H1 (cell line): ENCODE results near the gene MIA2. TPM values are rescaled to one million over a fixed set of nuclear protein-coding genes. Genes with fewer than 3 reads are reported as not detected.

ENCODE experiments used
- CTCF ChIA-PET: fragments of 300-600 bp; sonication (Branson Sonifier 250); formaldehyde crosslinking; loops from one replicate; lab custom pipeline; 2021; ENCODE audit not compliant: partially characterized antibody; lab: Charles Lee
- POLR2A ChIA-PET: fragments of 300-600 bp; sonication (Branson Sonifier 250); formaldehyde crosslinking; loops from one replicate; lab custom pipeline; 2021; ENCODE audit warnings: inconsistent platforms; ENCODE audit not compliant: partially characterized antibody; lab: Charles Lee
- DNase-seq, 2 experiments: peaks; one replicate each; pipeline versions ENCODE4 v3.0.0 to v3.0.0-alpha.2; 2010 to 2022; ENCODE audit warnings: low spot score in 2 of 2, low read depth in 1 of 2, mixed read lengths in 1 of 2
- FAIRE-seq: peaks from 2 replicates; lab custom pipeline; 2011; peaks lifted over from hg19 to GRCh38; lab: Jason Lieb, UNC
- H2AFZ ChIP-seq: 2 replicates; pipeline ENCODE4 v1.8.1; 2012; ENCODE audit warnings: low read length, inconsistent platforms
- H2AK5ac ChIP-seq: 2 replicates; pipeline ENCODE4 v1.6.1; 2013; ENCODE audit warnings: low read depth, low read length
- H2BK120ac ChIP-seq: replicated peaks from 2 replicates; pipeline ENCODE3; 2013; ENCODE audit warnings: low read depth, low read length, inconsistent platforms
- H2BK12ac ChIP-seq: 2 replicates; pipeline ENCODE4 v1.6.1; 2013; ENCODE audit warnings: low read depth, low read length
- H2BK15ac ChIP-seq: 2 replicates; pipeline ENCODE4 v1.6.1; 2013; ENCODE audit warnings: low read length
- H2BK20ac ChIP-seq: 2 replicates; pipeline ENCODE4 v1.6.1; 2013; ENCODE audit warnings: low read length
- H2BK5ac ChIP-seq: 2 replicates; pipeline ENCODE4 v1.6.1; 2013; ENCODE audit warnings: low read depth, low read length
- H3K14ac ChIP-seq: 2 replicates; pipeline ENCODE4 v1.6.1; 2013; ENCODE audit warnings: inconsistent platforms; ENCODE audit not compliant: insufficient read length
- H3K18ac ChIP-seq: 2 replicates; pipeline ENCODE4 v1.6.1; 2013; ENCODE audit warnings: low read length; ENCODE audit errors: extremely low read depth
- H3K23ac ChIP-seq: 2 replicates; pipeline ENCODE4 v1.6.1; 2013; ENCODE audit warnings: inconsistent platforms; ENCODE audit not compliant: insufficient read length
- H3K23me2 ChIP-seq: 2 replicates; pipeline ENCODE4 v1.6.1; 2013; ENCODE audit warnings: low read depth, low read length
- H3K27ac ChIP-seq: 2 replicates; pipeline ENCODE4 v1.6.1; 2011; ENCODE audit warnings: low read depth, low read length, inconsistent platforms
- H3K27me3 ChIP-seq, 4 experiments: replicated peaks in 1 of 4; 1 replicate in 1 of 4; 2 replicates in 3 of 4; pipeline versions ENCODE4 v1.6.1 to v1.8.1; 2011 to 2013; ENCODE audit warnings: low read length in 3 of 4, mild to moderate bottlenecking in 3 of 4, inconsistent platforms in 2 of 4, mixed read lengths in 2 of 4, moderate library complexity in 1 of 4; ENCODE audit not compliant: control insufficient read depth in 3 of 4, insufficient read depth in 3 of 4; ENCODE audit errors: extremely low read depth in 1 of 4
- H3K36me3 ChIP-seq, 4 experiments: 2 replicates each; pipeline versions ENCODE4 v1.6.1 to v1.8.1; 2011 to 2013; ENCODE audit warnings: mild to moderate bottlenecking in 4 of 4, low read length in 3 of 4, moderate library complexity in 2 of 4, control low read depth in 1 of 4, inconsistent platforms in 1 of 4; ENCODE audit not compliant: insufficient read depth in 4 of 4, control insufficient read depth in 2 of 4
- H3K4ac ChIP-seq: replicated peaks from 2 replicates; pipeline ENCODE3; 2013; ENCODE audit warnings: low read length, low read depth, mixed read lengths, inconsistent platforms; ENCODE audit not compliant: insufficient read length
- H3K4me1 ChIP-seq, 4 experiments: replicated peaks in 1 of 4; 1 replicate in 1 of 4; 2 replicates in 3 of 4; pipeline versions ENCODE4 v1.6.1 to v1.8.1; 2011 to 2013; ENCODE audit warnings: low read length in 3 of 4, inconsistent platforms in 2 of 4, mixed read lengths in 1 of 4; ENCODE audit not compliant: insufficient read depth in 4 of 4, control insufficient read depth in 3 of 4
- H3K4me2 ChIP-seq, 2 experiments: 2 replicates each; pipeline versions ENCODE4 v1.6.1 to v1.8.1; 2011 to 2013; ENCODE audit warnings: low read depth in 2 of 2, low read length in 2 of 2, control low read depth in 1 of 2, inconsistent platforms in 1 of 2, mild to moderate bottlenecking in 1 of 2; ENCODE audit not compliant: insufficient read depth in 1 of 2
- H3K4me3 ChIP-seq, 4 experiments: fragments of 200-600, 300-600 bp in 1 of 4; sonication (generic), shearing (Covaris generic), sonication (Bioruptor Twin) in 1 of 4; 2 replicates each; pipeline versions ENCODE4 v1.5.1 to v1.8.1; 2011 to 2016; ENCODE audit warnings: low read length in 4 of 4, low read depth in 3 of 4, control low read depth in 2 of 4, inconsistent platforms in 2 of 4, mild to moderate bottlenecking in 2 of 4, mixed read lengths in 1 of 4, moderate library complexity in 1 of 4; ENCODE audit not compliant: insufficient read depth in 2 of 4; ENCODE audit errors: extremely low read depth in 1 of 4
- H3K56ac ChIP-seq: replicated peaks from 2 replicates; pipeline ENCODE3; 2013; ENCODE audit warnings: low read depth, mild to moderate bottlenecking, mixed read lengths, low read length, inconsistent platforms; ENCODE audit not compliant: insufficient read length
- H3K79me1 ChIP-seq: 2 replicates; pipeline ENCODE4 v1.6.1; 2013; ENCODE audit warnings: low read depth, low read length, control low read depth
- H3K79me2 ChIP-seq, 2 experiments: 2 replicates each; pipeline versions ENCODE4 v1.6.1 to v1.8.1; 2012 to 2013; ENCODE audit warnings: low read length in 2 of 2, mild to moderate bottlenecking in 2 of 2, inconsistent platforms in 1 of 2; ENCODE audit not compliant: insufficient read depth in 2 of 2, control insufficient read depth in 1 of 2
- H3K9ac ChIP-seq, 4 experiments: replicated peaks in 1 of 4; 1 replicate in 1 of 4; 2 replicates in 3 of 4; pipeline versions ENCODE4 v1.6.1 to v1.8.1; 2011 to 2013; ENCODE audit warnings: low read depth in 3 of 4, low read length in 3 of 4, control low read depth in 2 of 4, mild to moderate bottlenecking in 2 of 4, moderate library complexity in 2 of 4, inconsistent platforms in 1 of 4; ENCODE audit errors: extremely low read depth in 1 of 4
- H3K9me3 ChIP-seq, 2 experiments: 2 replicates each; pipeline versions ENCODE4 v1.6.1 to v1.8.1; 2012 to 2013; ENCODE audit warnings: mild to moderate bottlenecking in 2 of 2, moderate library complexity in 2 of 2, control low read depth in 1 of 2, inconsistent platforms in 1 of 2, low read depth in 1 of 2, low read length in 1 of 2, mixed read lengths in 1 of 2; ENCODE audit not compliant: insufficient read depth in 2 of 2
- H4K20me1 ChIP-seq, 2 experiments: replicated peaks in 1 of 2; 2 replicates each; pipeline versions ENCODE3 to v1.8.1; 2011 to 2013; ENCODE audit warnings: inconsistent platforms in 2 of 2, low read length in 2 of 2, mild to moderate bottlenecking in 1 of 2; ENCODE audit not compliant: insufficient read depth in 2 of 2, control insufficient read depth in 1 of 2
- H4K5ac ChIP-seq: 2 replicates; pipeline ENCODE4 v1.6.1; 2013; ENCODE audit warnings: low read length, low read depth, mixed read lengths, inconsistent platforms; ENCODE audit not compliant: insufficient read length
- H4K8ac ChIP-seq: 2 replicates; pipeline ENCODE4 v1.8.0; 2013; ENCODE audit warnings: mild to moderate bottlenecking, moderate library complexity, low read length, inconsistent platforms; ENCODE audit not compliant: insufficient read depth; ENCODE audit errors: extremely low read depth
- H4K91ac ChIP-seq: replicated peaks from 2 replicates; pipeline ENCODE3; 2013; ENCODE audit warnings: low read length, mixed read lengths, inconsistent platforms; ENCODE audit not compliant: insufficient read length
- POU5F1 ChIP-seq: IDR thresholded peaks from 2 replicates; pipeline ENCODE4 v1.6.1; 2011; ENCODE audit warnings: low read depth, mild to moderate bottlenecking, low read length, moderate library complexity
- RFX5 ChIP-seq: IDR thresholded peaks from 2 replicates; pipeline ENCODE4 v1.6.1; 2011; ENCODE audit warnings: low read depth, low read length, improper control_type of control experiment, borderline replicate concordance
- SP2 ChIP-seq: IDR thresholded peaks from 2 replicates; pipeline ENCODE4 v1.6.1; 2012; ENCODE audit warnings: mild to moderate bottlenecking, low read length, inconsistent platforms
- WGBS, 2 experiments: shearing (Covaris generic) in 1 of 2; methylation state at CpG; one replicate each; pipeline versions ENCODE4 v1.1.6 to v1.1.7; 2013 to 2015; ENCODE audit warnings: low lambda C conversion rate in 2 of 2, mixed read lengths in 2 of 2, inconsistent platforms in 1 of 2, low coverage in 1 of 2, missing lambda C conversion rate in 1 of 2; ENCODE audit not compliant: insufficient replicate concordance in 2 of 2, insufficient coverage in 1 of 2, insufficient read length in 1 of 2; ENCODE audit errors: extremely low coverage in 1 of 2, missing lambda C conversion rate in 1 of 2; 5-methylcytosine and 5-hydroxymethylcytosine counted together
- polyA plus RNA-seq, 7 experiments: library from polyadenylated mRNA; depleted of rRNA in 3 of 7; stranded (reverse) in 5 of 7; unstranded in 2 of 7; fragments of >200 nt in 5 of 7; fragments of 200-250 nt in 2 of 7; gene quantifications; 1 replicate in 5 of 7; 2 replicates in 1 of 7; 4 replicates in 1 of 7; pipeline versions ENCODE4 v1.2.1 to v1.2.3, GENCODE V29; 2011 to 2013; ENCODE audit warnings: missing spikeins in 2 of 7, mixed read lengths in 2 of 7
- total RNA-seq: library from RNA; stranded (reverse); fragmentation: NEBNext Ultra II Directional; extraction: Animal tissue kit (Norgen Biotek cat#: 25700); gene quantifications from 2 replicates; pipeline ENCODE4 v1.2.1, GENCODE V29; 2021
- TF ChIP-seq, protein P1 (sequence below): IDR thresholded peaks from 2 replicates; pipeline ENCODE4 v1.6.1; 2011; ENCODE audit warnings: low read depth, mild to moderate bottlenecking, low read length; ENCODE audit not compliant: insufficient read depth

The MIA2 gene
- total and polyA plus RNA-seq, 2 of the 8 experiments (the other 6 are each of a cell fraction or from before 2014, with no cell fraction given): 10.1 to 15.0 TPM

DNA sequence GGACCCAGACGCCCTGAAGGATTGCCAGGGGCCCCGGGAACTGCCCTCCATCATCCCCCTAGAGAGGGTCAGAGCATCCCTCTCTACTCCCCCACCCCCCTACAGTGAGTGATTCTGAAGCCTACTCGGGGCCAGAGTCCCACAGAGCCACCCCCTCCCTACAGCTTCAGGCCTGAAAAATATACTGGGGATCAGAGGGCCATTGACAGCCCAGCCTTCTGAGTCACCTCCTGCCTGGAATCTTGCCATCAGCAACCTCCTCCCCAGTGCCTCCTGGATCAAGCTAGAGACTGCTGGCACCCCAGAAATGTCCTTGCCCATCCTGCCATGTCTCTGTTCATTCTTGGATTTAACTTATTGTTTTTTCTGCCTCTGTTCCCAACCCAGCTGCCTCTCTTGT is 21.7 kb upstream of the MIA2 start:
- no peak overlapping the region for H3K56ac ChIP-seq
- no peaks in the 10 kb centered on the region for H4K20me1 ChIP-seq
- no peaks in the 10 kb centered on the region for H3K36me3 ChIP-seq
- no peak for DNase-seq
- H3K14ac ChIP-seq: no peak overlapping the region
- H2BK15ac ChIP-seq: no peak overlapping the region
- no peak overlapping the region for H4K8ac ChIP-seq
- no peaks in the 10 kb centered on the region for H3K23me2 ChIP-seq
- no peaks in the 10 kb centered on the region for H3K79me1 ChIP-seq
- ChIA-PET POLR2A (interaction anchor here (0.9 to 1.3 kb wide), 2 partner anchors 21 to 55 kb away, joined by 3 to 5 read pairs; no protein-coding TSS in a partner anchor), CTCF (no interaction called here)
- no peak overlapping the region for H4K91ac ChIP-seq
- no peaks in the 10 kb centered on the region for H3K79me2 ChIP-seq
- WGBS, 2 experiments: 79% methylated on average over 1 of the region's 3 CpGs; no CpG with 5 or more reads in 1 of the 2 experiments
- H3K9me3 ChIP-seq: no peaks in the 10 kb centered on the region
- H3K4ac ChIP-seq: no peak overlapping the region
- no peak overlapping the region for H3K4me3 ChIP-seq
- H3K23ac ChIP-seq: no peak overlapping the region
- TF ChIP-seq RFX5 (no peak), SP2 (no peak), POU5F1 (no peak)
- TF ChIP-seq, protein P1, sequence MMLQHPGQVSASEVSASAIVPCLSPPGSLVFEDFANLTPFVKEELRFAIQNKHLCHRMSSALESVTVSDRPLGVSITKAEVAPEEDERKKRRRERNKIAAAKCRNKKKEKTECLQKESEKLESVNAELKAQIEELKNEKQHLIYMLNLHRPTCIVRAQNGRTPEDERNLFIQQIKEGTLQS: no peak
- H3K27me3 ChIP-seq: no peaks in the 10 kb centered on the region
- no peak overlapping the region for H3K18ac ChIP-seq
- H2BK12ac ChIP-seq: no peak overlapping the region
- H4K5ac ChIP-seq: no peak overlapping the region
- H3K27ac ChIP-seq: no peak overlapping the region
- no peaks in the 10 kb centered on the region for H3K4me1 ChIP-seq
- H2BK120ac ChIP-seq: no peak overlapping the region
- no peak overlapping the region for H2AK5ac ChIP-seq
- no peak overlapping the region for H2BK5ac ChIP-seq
- H2BK20ac ChIP-seq: no peak overlapping the region
- no peak overlapping the region for H3K4me2 ChIP-seq
- no peak for FAIRE-seq
- no peak overlapping the region for H2AFZ ChIP-seq
- no peak overlapping the region for H3K9ac ChIP-seq
